Ishikawa (cell line): ENCODE data around the gene SH3BGRL3.

Experiments
- CEBPB ChIP-seq: IDR thresholded peaks from 2 replicates; pipeline ENCODE4 v1.6.1; 2012
- CREB1 ChIP-seq: IDR thresholded peaks from 2 replicates; pipeline ENCODE4 v1.6.1; 2012; ENCODE audit warnings: low read depth
- RAD21 ChIP-seq: IDR thresholded peaks from 2 replicates; pipeline ENCODE4 v1.6.1; 2012; ENCODE audit warnings: low read depth
- TAF1 ChIP-seq: IDR thresholded peaks from 2 replicates; pipeline ENCODE4 v1.6.1; 2012; ENCODE audit warnings: low read depth, mild to moderate bottlenecking
- TF ChIP-seq, protein P1 (sequence below): IDR thresholded peaks from 2 replicates; pipeline ENCODE4 v1.6.1; 2012; ENCODE audit warnings: low read depth, mild to moderate bottlenecking

DNA sequence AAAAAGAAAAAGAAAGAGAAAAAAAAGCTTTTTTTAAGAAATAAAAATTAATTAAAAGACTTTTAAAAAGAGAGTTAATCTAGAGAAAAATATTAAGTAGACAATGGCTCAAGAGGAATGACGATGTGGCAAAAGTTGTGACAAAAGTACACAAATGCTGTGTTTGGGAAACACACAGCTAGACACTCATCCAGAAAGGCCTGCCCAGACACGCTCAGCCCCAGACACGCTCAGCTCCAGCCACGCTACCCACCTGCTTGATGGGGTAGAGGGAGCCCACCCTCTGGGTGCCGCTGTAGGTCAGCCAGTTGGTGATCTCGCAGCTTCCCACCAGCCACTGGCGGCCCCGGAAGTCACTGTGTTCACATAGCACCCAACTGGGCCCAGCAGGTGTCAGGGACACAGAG is 48.1 kb downstream of the SH3BGRL3 start:
- TF ChIP-seq CREB1 (no peak), RAD21 (no peak), CEBPB (no peak), TAF1 (no peak)
- TF ChIP-seq, protein P1, sequence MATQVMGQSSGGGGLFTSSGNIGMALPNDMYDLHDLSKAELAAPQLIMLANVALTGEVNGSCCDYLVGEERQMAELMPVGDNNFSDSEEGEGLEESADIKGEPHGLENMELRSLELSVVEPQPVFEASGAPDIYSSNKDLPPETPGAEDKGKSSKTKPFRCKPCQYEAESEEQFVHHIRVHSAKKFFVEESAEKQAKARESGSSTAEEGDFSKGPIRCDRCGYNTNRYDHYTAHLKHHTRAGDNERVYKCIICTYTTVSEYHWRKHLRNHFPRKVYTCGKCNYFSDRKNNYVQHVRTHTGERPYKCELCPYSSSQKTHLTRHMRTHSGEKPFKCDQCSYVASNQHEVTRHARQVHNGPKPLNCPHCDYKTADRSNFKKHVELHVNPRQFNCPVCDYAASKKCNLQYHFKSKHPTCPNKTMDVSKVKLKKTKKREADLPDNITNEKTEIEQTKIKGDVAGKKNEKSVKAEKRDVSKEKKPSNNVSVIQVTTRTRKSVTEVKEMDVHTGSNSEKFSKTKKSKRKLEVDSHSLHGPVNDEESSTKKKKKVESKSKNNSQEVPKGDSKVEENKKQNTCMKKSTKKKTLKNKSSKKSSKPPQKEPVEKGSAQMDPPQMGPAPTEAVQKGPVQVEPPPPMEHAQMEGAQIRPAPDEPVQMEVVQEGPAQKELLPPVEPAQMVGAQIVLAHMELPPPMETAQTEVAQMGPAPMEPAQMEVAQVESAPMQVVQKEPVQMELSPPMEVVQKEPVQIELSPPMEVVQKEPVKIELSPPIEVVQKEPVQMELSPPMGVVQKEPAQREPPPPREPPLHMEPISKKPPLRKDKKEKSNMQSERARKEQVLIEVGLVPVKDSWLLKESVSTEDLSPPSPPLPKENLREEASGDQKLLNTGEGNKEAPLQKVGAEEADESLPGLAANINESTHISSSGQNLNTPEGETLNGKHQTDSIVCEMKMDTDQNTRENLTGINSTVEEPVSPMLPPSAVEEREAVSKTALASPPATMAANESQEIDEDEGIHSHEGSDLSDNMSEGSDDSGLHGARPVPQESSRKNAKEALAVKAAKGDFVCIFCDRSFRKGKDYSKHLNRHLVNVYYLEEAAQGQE: no peak
